Activated T-cell treated with anti-CD3 and anti-CD28 coated beads for 48 hours (primary cell): ENCODE data around the gene ETDB.
"Not testable (repeated sequence)": the region's sequence is repeated elsewhere in the genome, so short reads cannot be mapped to it uniquely, and the experiment has no call there.

ENCODE experiments used
- DNase-seq: peaks from one replicate; pipeline ENCODE4 v3.0.0-alpha.2; 2020; ENCODE audit warnings: low read depth

The ETDB gene

DNA sequence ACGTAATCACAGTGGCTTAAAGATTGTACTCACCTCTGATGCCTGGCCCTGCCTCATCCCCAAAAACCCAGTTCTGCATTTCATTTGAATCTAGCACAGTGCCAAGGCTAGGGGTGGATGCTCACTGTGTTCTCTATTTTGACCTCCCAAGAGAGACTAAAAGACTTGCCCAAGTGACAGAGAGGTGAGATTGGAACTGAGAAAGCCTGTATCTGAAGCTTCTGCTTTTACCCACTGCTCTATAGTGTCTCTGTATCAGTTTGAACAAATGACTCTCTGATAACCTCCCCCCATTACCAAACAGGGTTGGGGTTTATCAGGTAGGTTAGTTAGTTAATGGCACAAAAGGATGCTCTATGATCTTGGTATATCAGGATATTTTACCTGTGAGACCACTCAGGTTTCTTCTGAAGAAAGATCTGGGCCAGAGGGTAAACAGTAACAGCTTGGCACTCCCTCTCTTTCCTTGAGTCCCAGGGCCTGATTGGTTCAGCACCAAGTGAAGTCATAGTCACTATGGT is at the start of gene ETDB:
Gene ETDB (minus strand): TSS at position 471 of the 521 bp plus-strand sequence. CDS start 1,265 bp downstream, outside the sequence.
- DNase-seq, result not testable (repeated sequence)

DNA sequence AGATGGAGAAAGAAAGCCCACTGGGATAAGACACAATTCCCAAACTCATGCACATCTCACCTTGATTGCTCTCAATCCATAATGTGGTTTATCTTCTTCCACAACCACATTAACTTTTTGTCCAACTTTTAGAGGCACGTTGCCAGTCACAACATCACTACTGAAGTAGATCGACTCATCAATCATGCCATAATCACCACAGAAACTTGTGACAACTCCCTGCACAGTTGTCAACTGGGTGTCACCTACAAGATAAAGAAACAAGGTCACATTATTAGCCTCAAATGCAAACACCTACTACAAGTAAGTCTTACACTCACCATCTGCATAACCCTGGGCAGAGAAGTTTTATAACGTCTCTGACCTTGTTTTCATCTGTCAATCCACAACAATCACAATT is 49.2 kb upstream of the ETDB start:
- DNase-seq, result not testable (repeated sequence)

DNA sequence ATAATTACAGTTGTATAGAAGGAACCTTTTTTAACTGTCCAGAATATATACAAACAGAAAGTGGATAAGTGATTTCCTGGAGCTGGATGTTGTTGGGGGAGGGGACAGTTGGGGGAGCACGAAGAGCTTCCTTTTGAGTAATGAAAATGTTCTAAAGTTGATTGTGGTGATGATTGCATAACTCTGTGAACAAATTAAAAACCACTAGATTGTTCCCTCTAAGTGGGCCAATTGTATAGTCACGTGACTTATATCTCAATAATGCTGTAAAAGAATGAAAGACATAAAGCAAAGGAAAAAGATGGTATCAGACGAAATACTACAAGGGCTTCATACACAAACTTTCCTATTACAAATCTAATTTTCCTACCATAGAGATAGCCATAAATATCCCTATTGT is 48.2 kb upstream of the ETDB start:
- DNase-seq, result no peak

DNA sequence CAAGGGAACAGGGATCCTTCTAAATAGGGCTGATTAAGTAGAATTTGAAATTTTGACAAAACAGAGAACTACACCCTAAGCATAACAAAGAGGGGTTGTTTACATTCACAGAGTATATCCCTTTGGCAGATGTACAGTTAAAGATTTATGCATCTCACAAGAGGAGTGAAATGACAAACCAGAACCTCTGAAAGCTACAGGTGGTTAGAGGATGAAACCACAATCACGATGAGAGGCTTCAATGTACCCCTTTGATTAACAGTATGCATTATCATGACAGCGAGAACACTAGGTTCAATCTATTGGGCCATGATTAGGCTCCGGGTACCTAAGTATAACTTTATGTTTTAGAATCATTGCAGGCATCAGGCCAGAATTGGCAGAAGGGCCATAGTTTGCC is 34.4 kb upstream of the ETDB start:
- DNase-seq, result not testable (repeated sequence)

DNA sequence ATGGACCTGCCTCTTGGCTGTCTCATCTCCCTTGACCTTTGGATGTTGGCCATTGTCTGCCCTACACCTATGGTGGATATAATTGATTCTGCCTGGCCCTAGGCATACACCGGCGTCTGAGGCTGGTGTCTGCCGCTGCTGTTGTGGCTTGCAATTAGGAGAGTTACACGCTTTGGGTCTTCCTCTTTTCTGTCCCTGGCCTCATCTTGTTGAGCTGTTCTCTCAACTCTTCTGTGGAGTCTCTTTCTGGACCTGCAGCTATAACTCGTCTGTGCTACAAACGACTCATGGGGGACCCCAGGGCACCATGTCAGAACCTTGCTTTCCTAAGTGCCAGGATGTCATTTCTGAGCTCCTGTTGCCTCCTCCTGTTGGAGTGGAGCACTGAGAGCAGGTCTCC is 5.8 kb upstream of the ETDB start:
- not testable (repeated sequence) for DNase-seq

DNA sequence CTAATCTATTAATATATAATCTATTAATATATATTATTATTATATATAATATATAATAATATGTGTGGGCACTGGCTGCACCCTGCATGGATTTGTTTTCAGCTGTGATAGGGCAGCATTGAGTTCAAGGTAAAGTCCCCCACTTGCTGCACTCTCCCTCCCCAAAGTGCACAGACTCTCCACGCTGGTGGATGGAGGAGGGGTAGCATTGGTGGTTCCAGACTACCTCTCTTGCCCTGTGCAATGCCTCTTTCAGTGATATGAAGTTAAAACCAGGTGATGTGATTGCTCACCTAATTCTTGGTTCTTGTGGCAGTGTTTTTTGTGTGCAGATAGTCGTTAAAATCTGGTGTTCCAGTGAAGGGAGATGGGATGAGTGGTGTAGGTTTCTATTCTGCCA is 4.3 kb downstream of the ETDB start:
- not testable (repeated sequence) for DNase-seq

DNA sequence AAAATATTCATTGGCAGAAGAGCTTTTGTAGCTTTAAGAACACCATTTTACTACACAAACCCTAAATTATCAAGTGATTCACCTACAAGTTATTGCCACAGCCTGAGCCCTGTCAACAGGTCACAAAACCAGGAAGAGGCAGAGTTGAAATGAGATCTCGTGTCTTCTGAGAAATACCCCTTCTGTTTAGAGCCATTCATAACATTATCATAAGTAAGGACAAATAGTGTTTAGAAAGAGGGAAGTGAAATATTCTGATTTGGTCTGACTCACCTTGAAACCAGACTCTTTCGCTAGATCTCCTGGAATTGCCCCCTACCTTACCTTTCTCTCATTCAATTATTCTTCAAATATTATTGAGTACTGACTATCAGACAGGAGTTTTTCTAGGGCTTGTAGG is 5.9 kb downstream of the ETDB start:
- no peak for DNase-seq

DNA sequence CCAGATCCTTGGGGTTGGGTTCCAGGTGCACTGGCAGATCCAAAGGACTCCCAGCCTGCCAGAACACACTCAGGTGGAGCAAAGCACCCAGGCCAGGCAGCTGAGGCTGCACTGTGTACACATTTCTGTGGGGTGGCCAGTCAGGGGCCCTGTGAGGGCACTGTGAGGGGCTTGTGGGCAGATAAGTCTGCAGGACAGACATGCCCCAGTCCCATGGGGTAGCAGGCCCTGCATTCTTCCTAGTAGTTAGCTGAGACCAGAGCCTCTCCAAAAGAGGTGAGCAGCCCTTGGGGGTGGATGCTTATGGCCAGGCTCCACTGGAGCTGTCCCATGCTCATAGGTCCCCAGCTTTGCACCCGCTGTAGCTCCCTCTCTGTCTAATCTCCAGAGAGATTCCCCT is 7.6 kb downstream of the ETDB start:
- DNase-seq, result no peak

DNA sequence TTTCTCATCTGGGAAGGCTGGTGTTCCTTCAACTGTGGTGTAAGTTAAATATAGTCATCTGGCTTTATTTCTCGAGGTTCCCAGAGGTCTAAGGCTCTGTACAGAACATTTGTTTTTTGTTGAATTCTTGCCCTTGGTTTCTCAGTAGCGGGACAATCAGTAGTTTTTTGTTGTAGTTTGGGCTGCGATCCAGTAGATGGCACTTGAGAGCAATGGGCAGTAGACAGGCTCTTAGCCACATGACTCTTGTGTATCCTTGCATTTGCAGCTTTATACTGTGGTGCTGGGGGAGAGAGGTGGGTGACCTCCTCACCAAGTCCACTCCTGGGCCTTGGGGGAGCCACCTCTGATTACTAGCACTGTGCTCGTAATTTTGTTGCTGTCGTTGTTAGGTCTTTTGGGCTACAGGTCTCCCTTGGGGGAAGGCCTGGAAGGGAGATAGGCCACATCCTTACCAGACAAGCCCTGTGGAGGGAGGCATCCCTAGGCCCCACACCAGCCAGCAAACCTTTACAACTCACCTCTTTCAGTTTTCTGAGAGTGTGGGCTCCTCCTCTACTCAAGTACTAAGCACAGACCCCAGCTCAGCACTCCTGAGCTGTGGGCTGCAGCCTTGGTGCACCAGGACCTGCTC is 8.1 kb downstream of the ETDB start:
- no peak for DNase-seq

DNA sequence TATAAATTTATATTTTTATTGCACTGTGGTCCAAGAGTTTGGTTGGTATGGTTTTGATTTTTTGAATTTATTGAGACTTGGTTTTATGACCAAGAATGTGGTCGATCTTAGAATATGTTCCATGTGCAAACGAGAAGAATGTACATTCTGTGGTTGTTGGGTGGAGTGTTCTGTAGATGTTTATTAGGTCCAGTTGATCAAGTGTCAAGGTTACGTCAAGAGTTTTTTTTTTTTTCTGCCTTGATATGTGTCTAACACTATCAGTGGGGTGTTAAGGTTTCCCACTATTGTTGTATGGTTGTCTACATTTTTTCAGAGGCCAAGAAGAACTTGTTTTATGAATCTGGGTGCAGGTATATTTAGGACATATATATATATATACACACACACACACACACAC is 10.8 kb downstream of the ETDB start:
- DNase-seq, result no peak

DNA sequence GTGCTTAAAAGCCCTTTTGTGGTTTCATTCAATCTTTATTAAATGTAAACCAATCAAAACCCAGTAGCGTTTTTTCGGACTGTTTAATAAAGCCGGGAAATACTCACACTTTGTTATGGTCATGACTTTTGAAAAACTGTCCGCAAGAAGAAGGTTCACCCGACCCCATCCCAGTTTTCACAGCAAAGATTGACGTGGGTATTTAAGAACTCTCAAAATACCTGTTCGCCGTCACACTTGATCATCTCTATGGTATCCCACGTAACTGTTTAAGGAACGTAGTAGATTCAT is 20.9 kb downstream of the ETDB start:
- no peak for DNase-seq

DNA sequence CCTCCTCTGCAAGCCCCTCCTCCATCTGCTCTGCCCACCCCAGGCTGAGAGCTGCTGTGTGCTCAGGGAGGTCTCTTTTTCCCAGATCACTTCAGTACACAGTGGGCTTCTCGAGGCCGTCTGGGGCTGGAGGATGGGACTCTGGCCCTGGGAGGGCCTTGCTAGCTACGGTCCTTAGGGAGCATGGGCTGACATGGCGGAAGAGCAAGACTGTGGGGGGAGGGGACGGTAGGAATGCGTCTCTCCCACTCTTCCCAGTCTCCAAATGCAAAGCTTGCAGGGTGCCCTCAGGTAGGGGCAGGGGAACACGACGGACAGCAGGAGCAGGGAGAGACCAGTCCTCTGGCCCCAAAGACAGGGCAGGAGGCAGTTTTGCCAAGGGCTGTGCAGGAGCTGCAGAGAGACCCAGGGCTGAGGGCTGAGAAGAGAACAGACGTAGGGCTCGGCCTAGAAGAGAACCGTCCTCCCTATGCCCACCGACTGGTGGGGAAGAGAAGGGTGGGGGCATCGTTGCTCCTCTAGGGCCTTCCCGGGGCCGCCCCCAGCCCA is 23.1 kb downstream of the ETDB start:
- not testable (repeated sequence) for DNase-seq

DNA sequence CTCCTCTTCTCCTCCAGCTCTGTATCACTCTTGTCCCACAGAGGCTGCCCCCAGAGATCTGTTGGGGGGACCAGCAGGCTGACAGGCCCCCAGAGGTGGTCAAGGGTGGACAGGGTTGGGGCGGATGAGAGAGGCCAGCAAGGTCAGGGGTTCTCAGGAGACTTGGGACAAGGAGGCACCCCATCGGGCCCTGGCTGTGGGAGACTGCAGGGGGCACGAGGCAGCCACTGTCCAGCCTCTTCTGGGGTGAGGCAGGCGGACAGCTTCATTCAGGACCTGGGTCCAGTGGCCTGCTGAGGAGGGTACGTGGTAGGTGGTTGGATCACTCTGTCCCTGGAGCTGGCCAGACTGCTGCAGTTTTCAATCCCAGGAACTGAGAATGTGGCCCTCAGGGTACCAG is 24.6 kb downstream of the ETDB start:
- no peak for DNase-seq

DNA sequence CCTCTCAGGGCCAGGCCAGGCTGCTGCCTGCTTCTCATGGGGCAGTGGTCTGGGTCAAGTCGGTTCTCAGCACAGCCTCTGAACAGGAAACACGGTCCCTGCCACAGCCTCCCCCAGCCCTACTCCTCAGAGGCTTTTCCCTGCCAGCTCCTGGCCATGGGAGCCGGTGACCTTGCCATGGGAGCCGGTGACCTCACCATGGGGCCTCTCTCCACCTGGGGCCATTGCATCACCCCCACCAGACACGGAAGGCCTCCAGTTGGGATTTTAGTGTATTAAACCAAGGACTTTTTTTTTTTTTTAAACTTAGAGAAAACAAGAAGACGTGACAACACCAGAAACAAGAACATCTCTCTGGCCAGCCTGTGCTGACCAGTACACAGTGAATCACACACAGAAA is 25.6 kb downstream of the ETDB start:
- no peak for DNase-seq

DNA sequence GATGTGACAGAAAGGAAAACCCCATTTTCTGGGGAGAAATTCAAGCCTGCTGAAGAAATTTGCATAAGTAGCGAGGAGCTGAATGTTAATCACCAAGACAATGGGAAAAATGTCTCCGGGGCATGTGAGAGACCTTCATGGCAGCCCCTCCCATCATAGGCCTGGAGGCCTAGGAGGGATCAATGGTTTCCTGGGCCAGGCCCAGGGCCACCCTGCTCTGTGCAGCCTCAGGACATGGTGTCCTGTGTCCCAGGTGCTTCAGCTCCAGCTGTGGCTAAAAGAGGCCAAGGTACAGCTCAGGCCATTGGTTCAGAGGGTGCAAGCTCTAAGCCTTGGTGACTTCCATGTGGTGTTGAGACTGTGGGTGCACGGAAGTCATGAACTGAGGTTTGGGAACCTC is 31.2 kb downstream of the ETDB start:
- DNase-seq, result no peak

DNA sequence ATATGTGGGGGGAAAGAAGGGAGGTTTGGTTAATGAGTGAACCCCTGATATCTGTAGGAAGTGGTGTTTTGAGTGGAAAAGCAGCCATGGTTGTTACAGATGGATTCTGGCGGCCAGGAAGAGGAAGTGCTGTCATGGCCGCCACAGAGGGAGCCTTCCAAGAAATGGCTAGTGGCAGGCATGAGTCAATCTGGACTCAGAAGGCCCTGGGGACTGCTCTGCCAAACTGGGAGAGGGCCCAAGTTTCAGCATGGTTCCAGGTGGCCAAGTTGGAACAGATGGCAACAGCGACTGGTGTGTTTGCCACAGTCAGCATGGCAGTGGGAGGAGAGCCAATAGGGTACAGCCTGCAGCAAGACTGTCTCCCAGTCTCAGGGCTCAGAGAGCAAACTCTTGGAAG is 32.5 kb downstream of the ETDB start:
- DNase-seq, result no peak

DNA sequence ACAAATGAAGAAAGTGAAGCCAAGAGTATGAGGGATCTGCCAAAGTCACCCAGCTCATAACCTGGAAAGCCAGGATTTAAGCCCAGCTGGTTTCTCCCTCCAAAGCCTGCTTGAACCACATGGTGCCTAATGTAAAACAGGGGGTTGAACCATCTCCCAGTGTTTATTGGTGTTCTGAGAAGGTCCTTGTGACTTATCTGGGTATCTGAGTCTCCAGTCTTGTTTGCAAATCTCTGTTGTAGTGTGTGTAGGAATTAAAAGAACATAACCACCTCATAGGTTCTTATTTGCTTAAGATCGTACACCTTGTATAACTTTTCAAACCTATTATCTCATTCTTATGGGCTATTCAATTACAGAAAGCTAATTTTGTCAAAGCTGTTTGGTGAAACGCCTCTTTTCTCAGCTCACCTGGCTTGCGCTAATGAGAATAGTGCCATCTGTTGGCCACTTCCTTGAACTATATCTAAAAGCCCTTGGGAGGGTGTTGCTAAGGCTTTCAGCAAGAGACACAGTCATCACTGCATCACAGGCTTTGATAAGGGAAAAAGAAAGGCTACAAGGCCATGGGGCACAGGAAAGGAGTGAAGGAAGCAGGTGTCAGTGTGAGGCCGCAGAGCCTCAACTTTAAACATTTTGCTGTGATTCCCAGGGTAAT is 34.0 kb downstream of the ETDB start:
- DNase-seq, result no peak

DNA sequence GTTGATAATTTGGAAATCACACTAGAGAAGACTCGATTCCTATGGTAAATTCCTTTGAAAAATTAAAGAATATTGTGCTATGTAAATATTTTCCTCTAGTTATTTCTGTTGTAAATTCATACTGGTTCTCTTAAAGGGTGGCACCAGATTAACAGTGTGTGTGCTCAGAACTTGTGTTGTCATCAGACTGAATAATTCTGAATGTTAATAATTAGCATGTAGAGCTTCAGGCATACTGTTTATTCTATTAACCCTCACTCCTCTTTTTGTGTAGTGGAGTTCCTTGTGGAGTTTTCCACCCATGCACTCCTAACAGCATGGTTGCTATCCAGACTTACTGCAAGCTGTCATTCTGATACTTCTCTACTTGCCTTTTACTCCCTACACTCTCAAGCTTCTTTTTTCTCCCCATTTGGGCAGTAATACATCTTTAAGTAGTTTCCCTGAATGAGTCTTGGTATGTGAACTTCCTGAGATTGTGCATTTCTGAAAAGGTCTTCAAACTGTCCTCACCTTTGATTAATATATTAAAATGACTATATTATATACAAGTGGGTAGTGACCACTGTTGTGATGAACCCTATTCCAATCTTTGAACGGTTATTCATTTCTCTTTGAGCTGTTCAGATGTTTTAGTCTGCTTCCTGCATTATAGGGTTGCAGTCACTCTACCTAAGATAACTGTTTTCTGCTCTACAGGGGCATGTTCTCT is 38.5 kb downstream of the ETDB start:
- no peak for DNase-seq
